ENCODE measurements around the gene GPSM1.

GRCh38 chr9:136295055-136295454, 32.3 kb upstream of the GPSM1 start:
- TF ChIP-seq CBFB (CRISPR knock-in tag; IDR thresholded peaks at IDR 0.05) (no peak), CTCF (IDR thresholded peaks at IDR 0.05 in 2 of 3, conservative IDR thresholded peaks at IDR 0.05 in 1 of 3; ENCODE audit: insufficient read depth in 2 of 3, low read depth in 1 of 3, low read length in 3 of 3) (no peak), BRCA1 (IDR thresholded peaks at IDR 0.05) (no peak), BRCA1 (CRISPR knock-in tag; IDR thresholded peaks at IDR 0.05) (no peak), ESRRA (IDR thresholded peaks at IDR 0.05; ENCODE audit: borderline replicate concordance, low read depth) (no peak), ZKSCAN8 (CRISPR knock-in tag; IDR thresholded peaks at IDR 0.05) (no peak)

All from K562 (cell line).